ENCODE measurements around the gene RMDN3. TPM values are rescaled to one million over a fixed set of nuclear protein-coding genes. Genes with fewer than 3 reads are reported as not detected.

Gene RMDN3
- polyA plus RNA-seq, 2 of the 4 experiments (the other 2 are of a cell fraction) = 15.4 to 16.9 TPM

- Histone ChIP-seq H3K4me1 (peaks cover 60% of the 10 kb centered on the region), H3K4me2 (peak overlapping the region; percentile 46; the same call in 1 of the 3 replicates), H3K4me3 (no peak overlapping the region), H3K27ac (peak overlapping the region; percentile 43 to 85; a peak in 4 of 6 replicates), H3K9me3 (no peaks in the 10 kb centered on the region)
- TF ChIP-seq NFE2L2 (conservative IDR thresholded peaks at IDR 0.05; ENCODE audit: low read length) = no peak
- no peak for TF ChIP-seq TFCP2L1 (CRISPR knock-in tag; IDR thresholded peaks at IDR 0.05)
- TF ChIP-seq GATA3 (IDR thresholded peaks at IDR 0.05; ENCODE audit: borderline replicate concordance) = no peak
- no peak for TF ChIP-seq ESRRA (IDR thresholded peaks at IDR 0.05; ENCODE audit: borderline replicate concordance, low read length)
- no peak for TF ChIP-seq ZC3H11A (IDR thresholded peaks at IDR 0.05)
- no peak for TF ChIP-seq RCOR1 (IDR thresholded peaks at IDR 0.05; ENCODE audit: low read depth, low read length)
- no peak for TF ChIP-seq HOXB13 (CRISPR knock-in tag; IDR thresholded peaks at IDR 0.05; ENCODE audit: low read depth)
- TF ChIP-seq MAZ (IDR thresholded peaks at IDR 0.05; ENCODE audit: borderline replicate concordance, low read depth, low read length) = no peak
- no peak for TF ChIP-seq NPAS2 (CRISPR knock-in tag; IDR thresholded peaks at IDR 0.05; ENCODE audit: borderline replicate concordance)
- WGBS (ENCODE audit: missing lambda C conversion rate) = 28% methylated on average over 3 of the region's 3 CpGs
- no peak for FAIRE-seq
- no peak for DNase-seq (ENCODE audit: low read depth in 1 of 2, low spot score in 1 of 2)
- ChIA-PET CTCF (interaction anchor here (0.8 to 1.0 kb wide), 2 partner anchors 16 to 67 kb away, joined by 3 to 4 read pairs; partner anchors contain the start of genes DNAJC17 and ZFYVE19), POLR2A (no interaction called here)
- no peak for ATAC-seq
Observed at GRCh38 chr15:40790718-40791117, 35.7 kb upstream of the RMDN3 start.

DNA sequence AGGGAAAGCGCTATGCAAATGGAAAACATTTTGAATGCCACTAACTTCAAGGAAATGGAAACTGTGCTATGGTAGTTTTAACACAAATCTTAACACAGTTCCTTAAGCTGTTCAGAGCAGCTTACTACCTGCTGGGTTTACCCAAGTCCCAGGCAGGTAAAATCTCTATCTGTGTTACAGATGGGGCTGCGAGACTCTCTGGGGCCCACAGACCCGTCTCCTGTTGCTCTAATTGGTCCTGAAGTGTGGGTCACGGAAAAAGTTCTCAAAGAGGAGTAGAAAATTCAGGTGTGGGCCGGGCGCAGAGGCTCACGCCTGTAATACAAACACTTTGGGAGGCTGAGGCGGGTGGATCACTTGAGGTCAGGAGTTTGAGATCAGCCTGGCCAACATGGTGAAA lies 34.9 kb upstream of the RMDN3 start:
- DNase-seq (ENCODE audit: low read depth in 1 of 2, low spot score in 1 of 2) (no peak), FAIRE-seq (no peak), ATAC-seq (no peak)
- ChIA-PET CTCF (interaction anchor here (1.3 kb wide), 1 partner anchor 43 kb away, joined by 5 read pairs; no protein-coding TSS in a partner anchor), POLR2A (no interaction called here)
- Histone ChIP-seq H3K4me3 (no peak overlapping the region), H3K27ac (peak overlapping the region in 1 of 2 experiments; percentile 85; a peak in 1 of 6 replicates), H3K9me3 (no peaks in the 10 kb centered on the region), H3K4me1 (peaks cover 56% of the 10 kb centered on the region), H3K4me2 (no peak overlapping the region)
- WGBS (ENCODE audit: missing lambda C conversion rate) = 93% methylated on average over 8 of the region's 8 CpGs
- TF ChIP-seq RAD21 (conservative IDR thresholded peaks at IDR 0.05 in 1 of 2, IDR thresholded peaks at IDR 0.05 in 1 of 2) = no peak
- TF ChIP-seq ZC3H11A (IDR thresholded peaks at IDR 0.05) = no peak
- TF ChIP-seq KDM1A (IDR thresholded peaks at IDR 0.05; ENCODE audit: low read depth) = no peak
- no peak for TF ChIP-seq FOSL2 (IDR thresholded peaks at IDR 0.05)
- TF ChIP-seq FOSL2 (CRISPR knock-in tag; IDR thresholded peaks at IDR 0.05) = no peak
- TF ChIP-seq FOXS1 (CRISPR knock-in tag; IDR thresholded peaks at IDR 0.05) = no peak
- no peak for TF ChIP-seq CBX8 (IDR thresholded peaks at IDR 0.05)

DNA sequence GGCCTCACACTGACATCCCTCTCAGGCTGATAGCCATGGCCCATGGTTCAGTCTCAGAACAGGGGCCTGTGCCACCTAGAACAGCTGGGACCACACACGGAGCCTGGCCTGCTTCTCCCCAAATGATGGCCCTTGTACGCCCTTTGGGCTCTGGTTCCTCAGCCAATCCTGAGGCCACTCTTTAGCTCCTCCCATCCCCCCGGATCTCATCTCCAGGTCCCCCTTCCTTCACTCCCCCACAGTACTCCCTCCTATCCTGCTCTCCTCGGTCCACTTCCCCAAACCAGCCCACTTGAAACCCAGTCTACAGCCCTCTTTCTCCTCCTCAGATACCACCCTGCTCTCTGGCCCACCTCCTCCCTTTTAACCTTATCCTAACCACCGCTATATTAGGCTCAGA lies 34.1 kb upstream of the RMDN3 start:
- H3K4me2 ChIP-seq = no peak overlapping the region
- POLR2A ChIA-PET = no interaction called here
- WGBS (ENCODE audit: missing lambda C conversion rate) = 90% methylated on average over 5 of the region's 5 CpGs

GRCh38 chr15:40787991-40788390 lies 32.9 kb upstream of the RMDN3 start:
- peak overlapping the region; percentile 49 for H3K4me2 ChIP-seq
- H3K9me3 ChIP-seq = no peaks in the 10 kb centered on the region
- ATAC-seq = no peak
- FAIRE-seq = no peak
- TF ChIP-seq JUNB (IDR thresholded peaks at IDR 0.05) = no peak
- TF ChIP-seq KDM5A (IDR thresholded peaks at IDR 0.05) = no peak
- no peak for TF ChIP-seq EHF (CRISPR knock-in tag; IDR thresholded peaks at IDR 0.05)
- TF ChIP-seq MYC (IDR thresholded peaks at IDR 0.05; ENCODE audit: borderline replicate concordance, low read length) = no peak
- no peak for TF ChIP-seq FOXS1 (CRISPR knock-in tag; IDR thresholded peaks at IDR 0.05)
- TF ChIP-seq MAZ (IDR thresholded peaks at IDR 0.05; ENCODE audit: borderline replicate concordance, low read depth, low read length) = no peak
- TF ChIP-seq BHLHE40 (IDR thresholded peaks at IDR 0.05; ENCODE audit: low read depth, low read length) = no peak
- peak overlapping the region; percentile 40 to 77; a peak in 4 of 6 replicates for H3K27ac ChIP-seq
- H3K4me1 ChIP-seq = peaks cover 42% of the 10 kb centered on the region
- no peak overlapping the region for H3K4me3 ChIP-seq
- whole genome bisulfite sequencing (ENCODE audit: missing lambda C conversion rate) = 76% methylated on average over 3 of the region's 6 CpGs
- ChIA-PET CTCF (interaction anchor here (1.4 to 2.3 kb wide), 2 partner anchors 21 to 70 kb away, joined by 5 to 6 read pairs; no protein-coding TSS in a partner anchor), POLR2A (interaction anchor here (1.2 kb wide), 1 partner anchor 41 kb away, joined by 3 read pairs; no protein-coding TSS in a partner anchor)
- DNase-seq (ENCODE audit: low read depth in 1 of 2, low spot score in 1 of 2) = no peak

More for the DNA sequence above, 34.1 kb upstream of the RMDN3 start:
- Histone ChIP-seq H3K27ac (peak overlapping the region in 1 of 2 experiments; percentile 70; a peak in 3 of 6 replicates), H3K4me3 (no peak overlapping the region), H3K9me3 (no peaks in the 10 kb centered on the region), H3K4me1 (peaks cover 52% of the 10 kb centered on the region)
- CTCF ChIA-PET = interaction anchor here (0.8 to 2.3 kb wide), 3 partner anchors 22 to 106 kb away, joined by 3 to 6 read pairs (median 5); no protein-coding TSS in a partner anchor
- TF ChIP-seq TFCP2L1 (CRISPR knock-in tag; IDR thresholded peaks at IDR 0.05) (no peak), CHD4 (IDR thresholded peaks at IDR 0.05; ENCODE audit: borderline replicate concordance) (no peak), ZC3H11A (IDR thresholded peaks at IDR 0.05) (no peak), BCL3 (IDR thresholded peaks at IDR 0.05) (no peak)
- ATAC-seq (no peak), FAIRE-seq (no peak), DNase-seq (ENCODE audit: low read depth in 1 of 2, low spot score in 1 of 2) (no peak)
